ENCODE data around the gene GTF2H4. TPM values are rescaled to one million over a fixed set of nuclear protein-coding genes. Genes with fewer than 3 reads are reported as not detected.

GTF2H4 gene
- total RNA-seq, 1 donor from 2014 or later = 65.3 TPM

Other genes with a start within 250 kb of the GTF2H4 start
- 52.0 and 54.2 TPM in 2 replicates for gene DHX16, start 235.2 kb upstream of the GTF2H4 start, total RNA-seq
- 203 and 213 TPM in 2 replicates for gene PPP1R18, start 221.6 kb upstream of the GTF2H4 start, total RNA-seq
- 15.5 and 15.9 TPM in 2 replicates for gene NRM, start 217.2 kb upstream of the GTF2H4 start, total RNA-seq
- 93.7 and 95.7 TPM in 2 replicates for gene MDC1, start 190.9 kb upstream of the GTF2H4 start, total RNA-seq
- gene TUBB, start 187.9 kb upstream of the GTF2H4 start, total RNA-seq = 1,001 and 1,002 TPM in 2 replicates
- 252 and 262 TPM in 2 replicates for gene FLOT1, start 165.5 kb upstream of the GTF2H4 start, total RNA-seq
- 578 and 603 TPM in 2 replicates for gene IER3, start 163.7 kb upstream of the GTF2H4 start, total RNA-seq
- gene DDR1, start 23.7 kb upstream of the GTF2H4 start, total RNA-seq = 21.4 and 24.8 TPM in 2 replicates
- 74.0 and 76.0 TPM in 2 replicates for gene VARS2, start 6.0 kb downstream of the GTF2H4 start, total RNA-seq
- gene SFTA2, start 24.0 kb downstream of the GTF2H4 start, total RNA-seq = not detected in 2 replicates
- gene MUCL3, start 32.8 kb downstream of the GTF2H4 start, total RNA-seq = not detected in 2 replicates
- gene MUC21, start 75.5 kb downstream of the GTF2H4 start, total RNA-seq = not detected in 2 replicates
- gene MUC22, start 102.3 kb downstream of the GTF2H4 start, total RNA-seq = not detected in 2 replicates
- not detected in 2 replicates for gene C6orf15, start 204.4 kb downstream of the GTF2H4 start, total RNA-seq
- gene PSORS1C1, start 206.6 kb downstream of the GTF2H4 start, total RNA-seq = 0.26 TPM in 1 of 2 replicates, not detected in the other
- not detected in 2 replicates for gene CDSN, start 212.2 kb downstream of the GTF2H4 start, total RNA-seq
- gene PSORS1C2, start 230.9 kb downstream of the GTF2H4 start, total RNA-seq = not detected in 2 replicates
- gene CCHCR1, start 249.6 kb downstream of the GTF2H4 start, total RNA-seq = 50.9 and 51.3 TPM in 2 replicates

All from activated T-helper 1 cell treated with anti-CD3 and anti-CD28 coated beads, Interleukin-12 subunit alpha, Interleukin-12 subunit beta, Interleukin-2, Interleukin-4 antibody, amounts not matched to agents 30 ng/mL and 10 ng/mL and 1 ng/mL, durations not matched to agents 14 hours and 24 hours and 36 hours (primary cell).